Stomach (tissue), 9 donors: ENCODE data around the gene AUTS2. TPM values are rescaled to one million over a fixed set of nuclear protein-coding genes. Genes with fewer than 3 reads are reported as not detected.

Source experiments
- DNase-seq, 2 donors: peaks; one replicate each; pipeline versions ENCODE4 v3.0.0 to v3.0.0-alpha.2; 2013 to 2019
- H3K27ac ChIP-seq, 5 donors: fragments of 200-600 bp in 4 of 5; sonication (generic) in 4 of 5; one replicate each; pipeline ENCODE4 v1.5.1; 2013 to 2019; ENCODE audit warnings: mild to moderate bottlenecking in 1 of 5, moderate library complexity in 1 of 5
- H3K27me3 ChIP-seq, 3 donors: fragments of 200-600 bp; sonication (generic); one replicate each; pipeline ENCODE4 v1.5.1; 2017 to 2019; ENCODE audit warnings: mixed run types in 1 of 3
- H3K36me3 ChIP-seq, 4 donors: fragments of 200-600 bp; sonication (generic); 1 replicate in 3 of 4; 2 replicates in 1 of 4; pipeline ENCODE4 v1.5.1; 2016 to 2019
- H3K4me1 ChIP-seq, 4 donors: fragments of 200-600 bp; sonication (generic); one replicate each; pipeline ENCODE4 v1.5.1; 2016 to 2019
- H3K4me3 ChIP-seq, 4 donors: fragments of 200-600 bp; sonication (generic) in 3 of 4; one replicate each; pipeline ENCODE4 v1.5.1; 2016 to 2019; ENCODE audit warnings: mild to moderate bottlenecking in 1 of 4
- H3K9me3 ChIP-seq, 4 donors: fragments of 200-600 bp; sonication (generic); one replicate each; pipeline ENCODE4 v1.5.1; 2016 to 2019
- EP300 ChIP-seq: sonication (generic); formaldehyde crosslinking; IDR thresholded peaks from one replicate; pipeline ENCODE4 v1.6.1; 2017; ENCODE audit warnings: antibody characterized with exemption
- POLR2A ChIP-seq, 4 donors: fragments of 450-650 bp; IDR thresholded peaks; one replicate each; pipeline ENCODE4 v1.6.1; 2016; ENCODE audit warnings: antibody characterized with exemption in 4 of 4, control low read depth in 2 of 4, mild to moderate bottlenecking in 1 of 4, moderate library complexity in 1 of 4
- POLR2AphosphoS5 ChIP-seq, 3 donors: sonication (generic); formaldehyde crosslinking; IDR thresholded peaks; one replicate each; pipeline ENCODE4 v1.6.1; 2016; ENCODE audit warnings: antibody characterized with exemption in 3 of 3
- WGBS, 5 donors: extraction: QIAGEN DNeasy Blood & Tissue Kit in 3 of 5; methylation state at CpG; one replicate each; pipeline versions ENCODE4 v1.1.5 to v1.1.7; 2013 to 2018; 5-methylcytosine and 5-hydroxymethylcytosine counted together
- intact Hi-C: fragments of 100-400 bp; cut with DNase I; formaldehyde crosslinking; loops from one replicate; pipeline ENCODE4 v1.15.1; 2023; ENCODE audit warnings: low total_unique reads
- polyA plus RNA-seq, 3 donors: library from polyadenylated mRNA; stranded (reverse); fragments of 200-250 nt; gene quantifications; one replicate each; pipeline ENCODE4 v1.2.3, GENCODE V29; 2013
- total RNA-seq, 5 donors: library from RNA; depleted of rRNA; stranded (reverse); fragments of >200 nt; gene quantifications; one replicate each; pipeline versions ENCODE4 v1.1.0 to v1.2.3, GENCODE V29; 2014 to 2016
- TF ChIP-seq, protein P1 (sequence below), 7 experiments: fragments of 450-650 bp in 4 of 7; fragments of 200-600 bp in 3 of 7; sonication (generic) in 3 of 7; IDR thresholded peaks; one replicate each; pipeline ENCODE4 v1.5.1; 2016 to 2019; ENCODE audit warnings: antibody characterized with exemption in 7 of 7, control low read depth in 2 of 7, mild to moderate bottlenecking in 1 of 7
- donor health status: healthy with polysubstance abuse.
- donor health status: Bipolar disorder and iron deficiency.
- donor health status: healthy.

The AUTS2 gene
- total and polyA plus RNA-seq, 8 donors = 3.8 to 90.3 (median 38.1) TPM

GRCh38 chr7:70834424-70834823 lies 1236.1 kb downstream of the AUTS2 start:
- Histone ChIP-seq H3K36me3 (no peaks in the 10 kb centered on the region), H3K4me3 (no peak overlapping the region), H3K4me1 (peaks cover 0 to 9% (median 4%) of the 10 kb centered on the region in 4 donors), H3K27ac (no peak overlapping the region), H3K9me3 (peaks cover 0 to 7% (median 0%) of the 10 kb centered on the region in 4 donors), H3K27me3 (peaks cover 0 to 25% (median under 1%) of the 10 kb centered on the region in 3 donors)
- 84 to 97% (median 90%) methylated on average over 8 of the region's 8 CpGs for WGBS, 5 donors
- TF ChIP-seq POLR2A (IDR thresholded peaks at IDR 0.05) (no peak), POLR2AphosphoS5 (IDR thresholded peaks at IDR 0.05) (no peak), EP300 (no peak)
- TF ChIP-seq, protein P1, sequence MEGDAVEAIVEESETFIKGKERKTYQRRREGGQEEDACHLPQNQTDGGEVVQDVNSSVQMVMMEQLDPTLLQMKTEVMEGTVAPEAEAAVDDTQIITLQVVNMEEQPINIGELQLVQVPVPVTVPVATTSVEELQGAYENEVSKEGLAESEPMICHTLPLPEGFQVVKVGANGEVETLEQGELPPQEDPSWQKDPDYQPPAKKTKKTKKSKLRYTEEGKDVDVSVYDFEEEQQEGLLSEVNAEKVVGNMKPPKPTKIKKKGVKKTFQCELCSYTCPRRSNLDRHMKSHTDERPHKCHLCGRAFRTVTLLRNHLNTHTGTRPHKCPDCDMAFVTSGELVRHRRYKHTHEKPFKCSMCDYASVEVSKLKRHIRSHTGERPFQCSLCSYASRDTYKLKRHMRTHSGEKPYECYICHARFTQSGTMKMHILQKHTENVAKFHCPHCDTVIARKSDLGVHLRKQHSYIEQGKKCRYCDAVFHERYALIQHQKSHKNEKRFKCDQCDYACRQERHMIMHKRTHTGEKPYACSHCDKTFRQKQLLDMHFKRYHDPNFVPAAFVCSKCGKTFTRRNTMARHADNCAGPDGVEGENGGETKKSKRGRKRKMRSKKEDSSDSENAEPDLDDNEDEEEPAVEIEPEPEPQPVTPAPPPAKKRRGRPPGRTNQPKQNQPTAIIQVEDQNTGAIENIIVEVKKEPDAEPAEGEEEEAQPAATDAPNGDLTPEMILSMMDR (IDR thresholded peaks at IDR 0.05) = no peak
- intact Hi-C loops = no loop called here
- no peak for DNase-seq

GRCh38 chr7:70835658-70836057 lies 1237.4 kb downstream of the AUTS2 start:
- no peaks in the 10 kb centered on the region for H3K4me1 ChIP-seq
- H3K4me3 ChIP-seq = no peak overlapping the region
- H3K27ac ChIP-seq = no peak overlapping the region
- no peak for DNase-seq
- peaks cover 0 to 15% (median 0%) of the 10 kb centered on the region in 3 donors for H3K27me3 ChIP-seq
- no peaks in the 10 kb centered on the region for H3K36me3 ChIP-seq
- intact Hi-C loops = no loop called here
- TF ChIP-seq POLR2A (IDR thresholded peaks at IDR 0.05) = no peak
- TF ChIP-seq, protein P1 (IDR thresholded peaks at IDR 0.05) = no peak
- H3K9me3 ChIP-seq = peaks cover 0 to 7% (median 0%) of the 10 kb centered on the region in 4 donors
- WGBS, 5 donors = 37 to 100% (median 72%) methylated on average over 2 of the region's 2 CpGs

DNA sequence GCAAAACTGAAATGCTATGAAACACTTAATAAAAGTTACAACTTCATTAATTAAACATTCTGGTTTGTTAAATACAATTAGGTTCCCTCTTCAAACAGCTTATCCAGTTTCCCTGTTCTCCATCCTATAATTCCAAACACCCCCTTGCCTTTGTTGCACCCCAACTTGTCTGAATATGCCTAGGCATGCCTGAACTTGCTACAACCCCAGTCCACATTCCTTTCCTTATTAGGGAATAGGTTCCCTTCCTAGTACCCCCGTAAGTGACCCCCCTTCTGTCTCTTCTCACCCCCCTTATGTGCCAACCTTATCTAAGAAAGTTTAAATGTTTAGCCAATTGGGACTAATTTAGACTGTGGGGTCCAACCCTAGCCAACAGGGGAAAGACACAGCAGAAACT lies 1238.0 kb downstream of the AUTS2 start:
- no peak for TF ChIP-seq POLR2A (IDR thresholded peaks at IDR 0.05)
- TF ChIP-seq, protein P1 (IDR thresholded peaks at IDR 0.05) = no peak
- TF ChIP-seq POLR2AphosphoS5 (IDR thresholded peaks at IDR 0.05) = no peak

DNA sequence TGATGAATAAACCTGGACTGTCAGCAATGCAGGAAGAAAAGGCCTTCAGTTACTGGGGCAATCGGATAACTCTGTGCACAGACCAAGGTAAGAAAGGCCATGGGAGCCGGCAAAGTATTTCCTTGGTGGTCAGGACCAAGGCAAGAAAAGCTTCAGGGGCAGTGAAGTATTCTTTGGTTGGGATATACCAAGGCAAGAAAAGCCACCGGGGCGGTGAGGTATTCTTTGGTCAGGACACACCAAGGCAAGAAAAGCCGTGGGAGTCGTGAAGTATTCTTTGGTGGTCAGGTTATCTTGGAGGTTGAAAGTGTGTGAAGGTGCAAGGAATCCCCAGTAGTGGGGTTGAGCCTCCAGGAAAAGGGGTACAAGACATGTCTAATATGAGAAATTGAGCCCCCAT lies 1238.7 kb downstream of the AUTS2 start:
- intact Hi-C loops = no loop called here
- Histone ChIP-seq H3K4me3 (no peak overlapping the region), H3K36me3 (no peaks in the 10 kb centered on the region), H3K27me3 (peaks cover 0 to 15% (median 0%) of the 10 kb centered on the region in 3 donors), H3K9me3 (peaks cover 0 to 7% (median 0%) of the 10 kb centered on the region in 4 donors), H3K4me1 (no peaks in the 10 kb centered on the region), H3K27ac (no peak overlapping the region)
- WGBS, 5 donors = 90 to 96% (median 91%) methylated on average over 6 of the region's 6 CpGs
- TF ChIP-seq POLR2AphosphoS5 (IDR thresholded peaks at IDR 0.05) (no peak), EP300 (no peak), POLR2A (IDR thresholded peaks at IDR 0.05) (no peak)
- TF ChIP-seq, protein P1 (IDR thresholded peaks at IDR 0.05) = no peak
- DNase-seq = no peak

More for the DNA sequence above, 1238.0 kb downstream of the AUTS2 start:
- peaks cover 0 to 7% (median 0%) of the 10 kb centered on the region in 4 donors for H3K9me3 ChIP-seq
- no peak overlapping the region for H3K27ac ChIP-seq
- WGBS, 5 donors = 56 to 79% (median 63%) methylated on average over 1 of the region's 1 CpG
- no peaks in the 10 kb centered on the region for H3K36me3 ChIP-seq
- H3K27me3 ChIP-seq = peaks cover 0 to 15% (median 0%) of the 10 kb centered on the region in 3 donors
- H3K4me3 ChIP-seq = no peak overlapping the region
- intact Hi-C loops = no loop called here
- H3K4me1 ChIP-seq = no peaks in the 10 kb centered on the region
- no peak for DNase-seq
